Measurements from ENCODE around the gene ZSWIM7. TPM values are rescaled to one million over a fixed set of nuclear protein-coding genes. Genes with fewer than 3 reads are reported as not detected.

The ZSWIM7 gene
- total RNA-seq, 2 experiments from 2014 or later = 14.5 to 18.2 TPM

- no peak for DNase-seq
- ChIA-PET POLR2A (no interaction called here), CTCF (no interaction called here)
- no peaks in the 10 kb centered on the region for H3K9me3 Mint-ChIP-seq
- no peak overlapping the region for H3K4me3 Mint-ChIP-seq
- no peak for TF ChIP-seq CTCF (IDR thresholded peaks at IDR 0.05)
- peaks cover 59% of the 10 kb centered on the region for H3K36me3 Mint-ChIP-seq (ENCODE audit: low read depth)
- intact Hi-C loops (cut with micrococcal nuclease) = no loop called here
- no peak for ATAC-seq
- H3K27me3 Mint-ChIP-seq = no peaks in the 10 kb centered on the region
- H3K27ac Mint-ChIP-seq = peak overlapping the region; percentile 49
- H3K4me1 Mint-ChIP-seq (ENCODE audit: low read depth) = peaks cover 10% of the 10 kb centered on the region
Observed at GRCh38 chr17:16040710-16041251, 41.3 kb upstream of the ZSWIM7 start.

- Mint-ChIP-seq H3K4me3 (no peak overlapping the region), H3K4me1 (ENCODE audit: low read depth) (peaks cover 16% of the 10 kb centered on the region), H3K36me3 (ENCODE audit: low read depth) (peaks cover 59% of the 10 kb centered on the region), H3K27ac (peak overlapping the region; percentile 87), H3K27me3 (no peaks in the 10 kb centered on the region), H3K9me3 (no peaks in the 10 kb centered on the region)
- intact Hi-C loops (cut with micrococcal nuclease) = no loop called here
- DNase-seq (no peak), ATAC-seq (no peak)
- POLR2A ChIA-PET = no interaction called here
- TF ChIP-seq CTCF (IDR thresholded peaks at IDR 0.05) = no peak
- CTCF ChIA-PET = interaction anchor here (2.7 kb wide), 1 partner anchor 10 kb away, joined by 8 read pairs; no protein-coding TSS in a partner anchor
Observed at GRCh38 chr17:16037636-16038035, 38.1 kb upstream of the ZSWIM7 start.

- CTCF ChIA-PET = interaction anchor here (2.7 kb wide), 1 partner anchor 8 kb away, joined by 8 read pairs; no protein-coding TSS in a partner anchor
- POLR2A ChIA-PET = no interaction called here
- no peaks in the 10 kb centered on the region for H3K27me3 Mint-ChIP-seq
- ATAC-seq = no peak
- peak overlapping the region; percentile 57 for H3K27ac Mint-ChIP-seq
- H3K36me3 Mint-ChIP-seq (ENCODE audit: low read depth) = peaks cover 60% of the 10 kb centered on the region
- H3K4me3 Mint-ChIP-seq = no peak overlapping the region
- TF ChIP-seq CTCF (IDR thresholded peaks at IDR 0.05) = no peak
- peaks cover 16% of the 10 kb centered on the region for H3K4me1 Mint-ChIP-seq (ENCODE audit: low read depth)
- no peaks in the 10 kb centered on the region for H3K9me3 Mint-ChIP-seq
- intact Hi-C loops (cut with micrococcal nuclease) = no loop called here
- no peak for DNase-seq
Observed at GRCh38 chr17:16036261-16036660, 36.8 kb upstream of the ZSWIM7 start.

GRCh38 chr17:16033729-16034349, 34.3 kb upstream of the ZSWIM7 start:
- ATAC-seq (no peak), DNase-seq (no peak)
- Mint-ChIP-seq H3K27ac (peak overlapping the region; percentile 54), H3K4me1 (ENCODE audit: low read depth) (peaks cover 22% of the 10 kb centered on the region), H3K9me3 (no peaks in the 10 kb centered on the region), H3K4me3 (no peak overlapping the region), H3K27me3 (no peaks in the 10 kb centered on the region), H3K36me3 (ENCODE audit: low read depth) (peaks cover 64% of the 10 kb centered on the region)
- intact Hi-C loops (cut with micrococcal nuclease) = no loop called here
- ChIA-PET CTCF (no interaction called here), POLR2A (interaction anchor here (1.2 kb wide), 1 partner anchor 14 kb away, joined by 3 read pairs; no protein-coding TSS in a partner anchor)
- TF ChIP-seq CTCF (IDR thresholded peaks at IDR 0.05) = no peak

Data from activated CD8-positive, alpha-beta T cell treated with anti-CD3 and anti-CD28 coated beads for 36 hours (primary cell).